Right forelimb (tissue), 1 donor: Measurements from ENCODE around the gene CSF2RB.

Experiments used
- DNase-seq: peaks from one replicate; pipeline ENCODE4 v3.0.0-alpha.2; 2018

The CSF2RB gene

GRCh38 chr22:36913427-36914389 lies at the start of gene CSF2RB:
CSF2RB (plus strand) TSS chr22:36913628; CDS start chr22:36922208, 8,580 bp downstream.
- DNase-seq: no peak

- no peak for DNase-seq
Measured at GRCh38 chr22:36863979-36864378, 49.4 kb upstream of the CSF2RB start.

- DNase-seq: no peak
Measured at GRCh38 chr22:36864454-36865215, 48.8 kb upstream of the CSF2RB start.

GRCh38 chr22:36865346-36865745 lies 48.1 kb upstream of the CSF2RB start:
- no peak for DNase-seq

GRCh38 chr22:36867695-36868094 lies 45.7 kb upstream of the CSF2RB start:
- no peak for DNase-seq

- no peak for DNase-seq
Measured at GRCh38 chr22:36868546-36869181, 44.8 kb upstream of the CSF2RB start.

DNA sequence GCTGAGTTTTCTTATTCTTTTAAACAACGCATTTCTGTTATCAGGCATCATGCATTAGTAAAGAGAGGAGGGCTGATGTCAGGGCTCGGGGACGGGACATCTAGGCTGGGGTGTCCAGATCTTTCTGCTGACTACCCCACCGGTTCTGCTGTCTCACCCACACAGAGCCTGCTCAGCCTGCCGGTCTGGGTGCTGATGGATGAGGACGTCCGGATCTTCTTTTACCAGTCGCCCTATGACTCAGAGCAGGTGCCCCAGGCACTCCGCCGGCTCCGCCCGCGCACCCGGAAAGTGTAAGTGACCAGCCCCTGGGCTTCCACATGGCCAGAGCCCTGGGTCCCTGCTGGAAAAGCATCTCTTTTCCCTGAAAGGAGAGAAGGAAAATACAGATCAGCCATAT lies 43.2 kb upstream of the CSF2RB start:
- no peak for DNase-seq

DNA sequence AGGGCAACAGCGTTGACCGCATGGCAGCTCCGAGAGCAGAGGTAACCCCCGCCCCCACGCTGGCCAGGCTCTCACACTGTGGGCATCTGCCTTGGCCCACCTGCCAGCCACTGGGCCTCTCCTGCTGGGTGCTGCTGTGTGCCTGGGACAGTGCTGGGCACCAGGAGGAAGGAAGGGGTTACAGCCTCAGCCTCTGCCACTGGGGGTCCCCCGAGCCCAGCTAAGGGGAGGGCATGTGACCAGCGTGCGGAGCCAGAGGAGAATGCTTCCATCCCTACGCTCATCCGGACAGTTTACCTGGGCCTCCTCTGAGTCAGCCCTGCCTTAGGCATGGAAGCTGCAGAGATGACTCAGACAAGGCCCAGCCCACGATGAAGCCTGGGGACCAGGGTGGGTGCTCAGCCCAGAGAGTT lies 41.8 kb upstream of the CSF2RB start:
- no peak for DNase-seq

GRCh38 chr22:36872084-36872483 lies 41.3 kb upstream of the CSF2RB start:
- DNase-seq: no peak

GRCh38 chr22:36872866-36873498 lies 40.4 kb upstream of the CSF2RB start:
- no peak for DNase-seq

DNA sequence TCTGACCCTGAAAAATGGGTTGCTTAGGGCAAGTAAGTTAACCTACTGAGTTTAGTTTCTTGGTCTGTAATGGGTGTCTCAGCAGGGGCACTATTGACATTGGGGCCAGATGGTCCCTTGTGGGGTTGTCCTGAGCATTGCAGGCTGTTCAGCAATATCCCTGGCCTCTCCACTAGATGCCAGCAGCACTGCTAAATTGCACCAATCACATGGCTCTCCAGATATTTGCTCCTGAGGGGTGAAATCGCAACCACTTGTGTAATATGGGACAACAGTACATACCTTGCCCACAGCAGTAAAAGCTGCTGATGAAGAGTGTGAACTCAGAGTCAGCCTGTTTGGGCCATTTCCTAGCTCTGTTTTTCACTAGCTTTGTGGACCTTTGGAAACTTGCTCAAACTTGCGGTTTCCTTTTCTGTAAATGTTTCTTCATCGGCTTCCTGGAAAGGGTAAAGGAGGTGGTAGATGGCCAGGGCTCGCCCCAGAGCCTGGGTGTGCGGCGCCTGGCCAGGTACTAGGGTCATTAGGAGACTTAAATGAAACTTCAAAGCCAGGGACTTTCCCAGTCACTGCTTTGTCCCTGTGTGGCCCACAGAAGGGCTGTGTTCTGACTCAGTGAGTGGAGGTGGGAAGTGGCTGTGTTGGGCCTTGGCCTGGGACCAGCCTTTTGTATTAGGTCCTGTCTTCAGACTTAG lies 39.7 kb upstream of the CSF2RB start:
- no peak for DNase-seq

DNA sequence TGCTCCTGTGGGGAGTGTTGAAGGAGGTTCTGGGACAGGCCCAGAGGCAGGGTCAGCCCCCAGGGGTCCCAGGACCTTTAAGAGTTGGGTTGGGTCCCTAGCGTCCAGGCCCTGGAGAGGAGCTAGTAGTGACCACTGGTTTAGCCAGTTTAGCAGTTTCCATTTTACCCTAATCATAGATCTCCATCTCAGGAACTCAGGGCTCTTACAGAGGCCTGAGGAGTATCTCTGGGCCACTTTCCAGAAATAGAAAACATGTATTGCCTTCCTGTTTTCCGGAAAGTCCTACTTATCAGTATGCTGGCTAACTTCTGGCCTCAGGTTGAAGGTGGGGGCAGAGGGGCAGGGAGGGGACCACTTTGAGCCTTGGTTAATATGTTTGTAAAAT lies 39.1 kb upstream of the CSF2RB start:
- no peak for DNase-seq

DNA sequence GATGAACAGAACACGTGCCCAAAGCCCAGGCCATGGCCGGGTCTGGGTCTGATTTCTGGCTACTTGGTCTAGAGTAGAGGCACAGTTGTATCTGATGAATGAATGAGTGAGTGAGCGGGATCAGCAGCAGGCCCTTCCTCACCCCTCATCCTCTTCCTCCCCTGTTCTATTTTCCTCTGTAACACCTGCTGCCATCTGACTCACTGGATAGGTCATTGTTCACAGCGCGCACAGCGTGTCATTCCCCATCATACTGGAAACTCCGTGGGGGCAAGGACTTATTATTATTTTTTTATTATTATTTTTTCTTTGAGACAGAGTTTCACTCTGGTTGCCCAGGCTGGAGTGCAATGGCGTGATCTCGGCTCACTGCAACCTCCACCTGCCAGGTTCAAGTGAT lies 38.7 kb upstream of the CSF2RB start:
- DNase-seq: no peak

DNA sequence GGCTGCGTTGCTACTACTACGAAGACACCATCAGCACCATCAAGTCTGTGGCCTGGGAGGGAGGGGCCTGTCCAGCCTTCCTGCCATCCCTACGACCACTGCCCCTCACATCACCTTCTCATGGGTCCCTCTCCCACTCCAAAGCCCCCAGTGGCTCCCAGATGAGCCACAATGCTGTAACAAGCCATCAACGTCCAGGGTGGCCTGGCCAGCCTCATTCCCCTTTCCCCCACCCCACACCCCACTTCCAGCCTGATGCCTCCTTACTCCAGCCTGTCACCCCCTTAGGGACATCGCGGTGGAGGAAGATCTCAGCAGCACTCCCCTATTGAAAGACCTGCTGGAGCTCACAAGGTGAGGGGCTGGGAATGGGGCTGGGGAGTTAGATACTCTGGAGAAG lies 37.7 kb upstream of the CSF2RB start:
- DNase-seq: no peak

- DNase-seq: no peak
Measured at GRCh38 chr22:36879775-36880174, 33.7 kb upstream of the CSF2RB start.

GRCh38 chr22:36881504-36882245 lies 31.8 kb upstream of the CSF2RB start:
- DNase-seq: no peak

- DNase-seq: no peak
Measured at GRCh38 chr22:36884349-36885158, 28.9 kb upstream of the CSF2RB start.

GRCh38 chr22:36885474-36885873 lies 28.0 kb upstream of the CSF2RB start:
- no peak for DNase-seq

DNA sequence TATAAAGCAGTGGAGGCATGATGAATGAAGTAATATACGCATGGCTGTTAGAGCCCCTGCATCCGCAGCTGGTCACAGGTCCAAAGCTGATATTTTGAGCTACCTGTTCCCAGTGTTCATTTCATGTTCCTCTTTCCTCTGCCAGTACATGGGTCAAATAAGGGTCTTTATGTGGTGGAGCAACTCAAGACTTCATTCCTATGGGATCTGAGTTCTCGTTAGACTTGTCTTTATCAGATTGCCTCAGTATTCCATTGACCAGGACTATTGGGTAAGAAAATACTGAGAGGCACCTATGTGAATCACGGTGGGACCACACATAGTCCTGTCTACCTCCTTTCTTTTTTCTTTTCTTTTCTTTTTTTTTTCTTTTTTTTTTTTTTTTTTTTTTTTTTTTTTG lies 27.4 kb upstream of the CSF2RB start:
- DNase-seq: no peak

DNA sequence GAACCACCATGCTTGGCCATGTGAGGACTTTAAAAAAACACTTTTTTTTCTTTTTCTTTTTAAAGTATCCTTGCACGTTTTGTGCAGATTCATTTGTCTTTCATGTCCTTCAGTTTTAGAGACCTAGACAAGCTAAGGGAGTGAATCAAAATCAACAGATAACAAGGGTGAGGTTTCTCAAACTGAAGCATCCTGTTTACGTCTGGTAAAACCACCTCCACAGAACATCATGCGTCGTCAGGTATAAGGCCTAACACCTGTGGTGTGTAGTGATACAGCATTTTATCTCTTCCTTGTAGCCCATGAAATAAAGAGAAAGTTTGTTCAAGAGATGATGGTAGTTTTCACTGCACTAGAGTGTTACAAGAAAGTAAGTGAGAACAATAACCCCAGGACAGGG lies 26.3 kb upstream of the CSF2RB start:
- DNase-seq: no peak

DNA sequence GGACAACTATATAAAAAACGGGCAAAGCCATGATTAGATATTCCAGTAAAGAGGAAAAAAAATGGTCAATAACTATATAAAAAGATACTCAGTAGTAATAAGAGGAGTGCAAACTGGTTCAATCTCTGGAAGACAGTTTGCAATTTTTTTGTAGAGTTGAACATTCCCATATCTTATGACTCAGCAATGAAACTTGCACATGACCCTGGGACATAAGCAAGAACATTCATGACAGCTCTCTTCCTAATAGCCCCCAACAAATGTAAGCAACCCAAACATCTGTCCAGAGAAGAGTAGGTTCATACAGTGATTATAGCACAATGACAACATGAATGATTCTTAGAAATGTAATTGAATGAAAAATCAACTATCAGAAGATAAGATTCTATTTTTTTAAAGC lies 21.8 kb upstream of the CSF2RB start:
- no peak for DNase-seq
